Activated CD4-positive, alpha-beta T cell treated with anti-CD3 and anti-CD28 coated beads, Interleukin-2, amount 50 U/mL, for 1 hour (primary cell): ENCODE measurements around the gene BABAM1.

ENCODE experiments used
- DNase-seq: peaks from one replicate; pipeline ENCODE4 v3.0.0-alpha.2; 2020

Gene BABAM1

GRCh38 chr19:17325133-17325532 lies 57.9 kb downstream of the BABAM1 start:
- no peak for DNase-seq

DNA sequence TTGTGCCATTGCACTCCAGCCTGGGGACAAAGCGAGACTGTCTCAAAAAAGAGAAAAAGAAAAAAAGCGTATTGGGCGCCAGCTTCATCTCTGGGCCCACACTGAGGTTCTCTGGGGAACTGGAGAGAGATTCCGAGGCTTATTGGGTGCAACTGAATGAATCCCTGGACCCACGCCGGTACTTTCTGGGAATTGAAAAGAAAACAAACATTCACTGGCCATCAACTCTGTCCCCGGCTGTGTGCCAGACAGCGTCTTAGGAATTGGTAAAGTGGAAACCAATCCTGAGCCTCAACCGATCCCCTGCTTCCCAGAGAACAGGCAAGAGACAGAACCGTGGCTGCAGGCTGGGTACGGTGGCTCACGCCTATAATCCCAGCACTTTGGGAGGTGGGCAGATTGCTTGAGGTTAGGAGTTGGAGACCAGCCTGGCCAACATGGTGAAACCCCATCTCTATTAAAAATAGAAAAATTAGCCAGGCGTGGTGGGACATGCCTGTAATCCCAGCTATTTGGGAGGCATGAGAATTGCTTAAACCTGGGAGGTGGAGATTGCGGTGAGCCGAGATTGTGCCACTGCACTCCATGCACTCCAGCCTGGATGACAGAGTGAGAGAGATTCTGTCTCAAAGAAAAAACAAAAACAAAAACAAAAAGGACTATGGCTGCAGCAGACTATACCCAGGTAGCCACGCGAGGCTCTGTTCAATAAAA lies 58.8 kb downstream of the BABAM1 start:
- DNase-seq, result no peak

- no peak for DNase-seq
Measured at GRCh38 chr19:17326595-17326966, 59.3 kb downstream of the BABAM1 start.

- no peak for DNase-seq
Measured at GRCh38 chr19:17327068-17327653, 59.9 kb downstream of the BABAM1 start.

- DNase-seq, result peak; percentile 53
Measured at GRCh38 chr19:17327654-17328516, 60.6 kb downstream of the BABAM1 start.
